ENCODE data around the gene MUC5AC.

- no peak for TF ChIP-seq CTCF (conservative IDR thresholded peaks at IDR 0.05; ENCODE audit: low read length)
- no peak for TF ChIP-seq EZH2phosphoT487 (IDR thresholded peaks at IDR 0.05; ENCODE audit: borderline replicate concordance, low read depth, low read length)
Observed at GRCh38 chr11:1157341-1157644, 460 bp upstream of the MUC5AC start.

All from OCI-LY7 (cell line).